K562 (cell line): Measurements from ENCODE around the gene PMPCA. TPM values are rescaled to one million over a fixed set of nuclear protein-coding genes. Genes with fewer than 3 reads are reported as not detected.
A peak's percentile ranks its signal among the peaks of the same experiment; 100 is the strongest.

Source experiments
- ATAC-seq: fragments of 200-7000 bp; cut with Tn5 transposase; 3 replicates; pipeline ENCODE4 v1.9.1; 2020; ENCODE audit warnings: moderate library complexity
- BruUV-seq: library from RNA; stranded (reverse); fragments of 400-500 nt; replicated peaks from 2 replicates; lab custom pipeline; 2021; lab: Mats Ljungman, UMichigan
- CTCF ChIA-PET: fragments of 300-600 bp; formaldehyde crosslinking; extraction: SDS; loops from one replicate; lab custom pipeline; 2021; ENCODE audit warnings: low intra/inter-chr PET ratio; lab: Yijun Ruan, JAX
- POLR2A ChIA-PET: fragments of 300-600, 350-650 bp; sonication (Branson Sonifier 250); formaldehyde crosslinking; extraction: SDS; loops from one replicate; lab custom pipeline; 2021; ENCODE audit warnings: antibody characterized with exemption, inconsistent platforms; lab: Yijun Ruan, JAX
- DNase-seq, 4 experiments: peaks; one replicate each; pipeline versions ENCODE4 v3.0.0 to v3.0.0-alpha.2; 2011 to 2018; ENCODE audit warnings: low spot score in 3 of 4, mixed read lengths in 3 of 4; ENCODE audit errors: extremely low read depth in 1 of 4
- FAIRE-seq: peaks from 2 replicates; lab custom pipeline; 2011; peaks lifted over from hg19 to GRCh38; lab: Jason Lieb, UNC
- H2AFZ ChIP-seq: 2 replicates; pipeline ENCODE4 v1.6.0; 2011; ENCODE audit warnings: low read depth, low read length, control low read depth, inconsistent platforms
- H3K27ac ChIP-seq: fragments of 200-600 bp; 3 replicates; pipeline ENCODE4 v1.8.0; 2011; ENCODE audit warnings: low read depth, mild to moderate bottlenecking, control low read depth, inconsistent platforms, low read length, moderate library complexity, mixed read lengths; ENCODE audit errors: extremely low read depth
- H3K27me3 ChIP-seq, 2 experiments: fragments of 300-600 bp in 1 of 2; 2 replicates in 1 of 2; 3 replicates in 1 of 2; pipeline versions ENCODE4 v1.6.0 to v1.8.0; 2011; ENCODE audit warnings: inconsistent platforms in 2 of 2, low read length in 2 of 2, mild to moderate bottlenecking in 1 of 2, mixed read lengths in 1 of 2, moderate library complexity in 1 of 2; ENCODE audit not compliant: control insufficient read depth in 2 of 2, insufficient read depth in 2 of 2
- H3K36me3 ChIP-seq: fragments of 300-600 bp; 3 replicates; pipeline ENCODE4 v1.8.0; 2011; ENCODE audit warnings: mild to moderate bottlenecking, low read length, inconsistent platforms; ENCODE audit not compliant: control insufficient read depth, insufficient read depth
- H3K4me1 ChIP-seq, 2 experiments: fragments of 200-600 bp in 1 of 2; replicated peaks in 1 of 2; 2 replicates in 1 of 2; 3 replicates in 1 of 2; pipeline versions ENCODE4 v1.5.1 to v1.8.0; 2011; ENCODE audit warnings: inconsistent platforms in 2 of 2, low read length in 2 of 2, mild to moderate bottlenecking in 1 of 2, mixed read lengths in 1 of 2, moderate library complexity in 1 of 2; ENCODE audit not compliant: control insufficient read depth in 2 of 2, insufficient read depth in 2 of 2
- H3K4me2 ChIP-seq: 2 replicates; pipeline ENCODE4 v1.6.1; 2011; ENCODE audit warnings: low read length, control low read depth, inconsistent platforms, mixed read lengths; ENCODE audit not compliant: insufficient read depth
- H3K4me3 ChIP-seq: fragments of 200-600 bp; sonication (generic), shearing (Covaris generic); 2 replicates; pipeline ENCODE4 v1.5.1; 2016; ENCODE audit warnings: control low read depth, inconsistent platforms
- H3K79me2 ChIP-seq: fragments of 200-600 bp; 3 replicates; pipeline ENCODE4 v1.8.0; 2011; ENCODE audit warnings: low read length, inconsistent platforms; ENCODE audit not compliant: control insufficient read depth, insufficient read depth
- H3K9ac ChIP-seq, 2 experiments: 2 replicates each; pipeline versions ENCODE4 v1.6.0 to v1.6.1; 2011; ENCODE audit warnings: low read depth in 2 of 2, low read length in 2 of 2, control low read depth in 1 of 2, inconsistent platforms in 1 of 2, mild to moderate bottlenecking in 1 of 2, mixed read lengths in 1 of 2; ENCODE audit not compliant: insufficient read depth in 1 of 2
- H3K9me1 ChIP-seq: one replicate; pipeline ENCODE4 v1.6.0; 2011; ENCODE audit warnings: inconsistent platforms, mild to moderate bottlenecking, low read length, moderate library complexity; ENCODE audit not compliant: control insufficient read depth, insufficient read depth
- H3K9me3 ChIP-seq: replicated peaks from 2 replicates; pipeline ENCODE4 v1.5.1; 2011; ENCODE audit warnings: low read depth, low read length, inconsistent platforms; ENCODE audit not compliant: control insufficient read depth, insufficient read depth
- H4K20me1 ChIP-seq: replicated peaks from 2 replicates; pipeline ENCODE4 v1.6.1; 2011; ENCODE audit warnings: low read length, inconsistent platforms, mixed read lengths; ENCODE audit not compliant: control insufficient read depth, insufficient read depth
- BCL6 ChIP-seq: fragments of 250-450 bp; sonication (Bioruptor Pico); IDR thresholded peaks from 2 replicates; pipeline ENCODE4 v1.4.0; 2020
- BMI1 ChIP-seq: fragments of 150-350 bp; IDR thresholded peaks from 2 replicates; pipeline ENCODE4 v1.6.1; 2014; ENCODE audit warnings: low read length
- HDAC8 ChIP-seq: fragments of 450-650 bp; IDR thresholded peaks from 2 replicates; pipeline ENCODE4 v1.6.1; 2016; ENCODE audit warnings: mild to moderate bottlenecking, missing genetic modification characterization, moderate library complexity, missing compliant biosample characterization
- MXI1 ChIP-seq: IDR thresholded peaks from 2 replicates; pipeline ENCODE4 v1.6.1; 2011; ENCODE audit warnings: low read depth, mild to moderate bottlenecking, improper control_type of control experiment, low read length
- NFIC ChIP-seq: fragments of 450-650 bp; IDR thresholded peaks from 2 replicates; pipeline ENCODE4 v1.6.1; 2017; ENCODE audit warnings: mild to moderate bottlenecking, inconsistent platforms
- SMARCB1 ChIP-seq: IDR thresholded peaks from 2 replicates; pipeline ENCODE4 v1.6.1; 2011; ENCODE audit warnings: improper control_type of control experiment, low read depth; ENCODE audit not compliant: insufficient read length
- ZBTB43 ChIP-seq: sonication (generic); formaldehyde crosslinking; IDR thresholded peaks from 2 replicates; pipeline ENCODE4 v1.8.0; 2023; ENCODE audit warnings: mild to moderate bottlenecking, missing genetic modification reagents
- ZFX ChIP-seq: sonication (generic); formaldehyde crosslinking; IDR thresholded peaks from 2 replicates; pipeline ENCODE4 v1.8.0; 2022; ENCODE audit warnings: mild to moderate bottlenecking, missing genetic modification reagents, moderate library complexity
- WGBS: fragments of 100-300 bp; shearing (Covaris generic); methylation state at CpG from one replicate; pipeline ENCODE4 v1.1.6; 2016; ENCODE audit warnings: low coverage, mixed read lengths; ENCODE audit not compliant: insufficient coverage; ENCODE audit errors: missing lambda C conversion rate; 5-methylcytosine and 5-hydroxymethylcytosine counted together
- in situ Hi-C: fragments of 300-500 bp; cut with MboI; formaldehyde crosslinking; loops from 4 replicates; pipeline ENCODE4 v1.15.0; 2018; ENCODE audit warnings: inconsistent platforms, mixed read lengths
- intact Hi-C: fragments of 100-400 bp; cut with micrococcal nuclease; formaldehyde crosslinking; loops from 2 replicates; pipeline ENCODE4 v1.14.2; 2022
- polyA plus RNA-seq, 8 experiments: library from polyadenylated mRNA; depleted of rRNA in 4 of 8; stranded (reverse) in 5 of 8; unstranded in 3 of 8; fragments of >200 nt; fragmentation: Nextera tagmentation in 2 of 8; fragmentation: Illumina TruSeq in 1 of 8; extraction: Ambion mirVana in 2 of 8; extraction: Trizol in 1 of 8; gene quantifications; 2 replicates each; pipeline versions ENCODE4 v1.2.1 to v1.2.3, GENCODE V29; 2011 to 2014; ENCODE audit warnings: inconsistent platforms in 1 of 8, missing spikeins in 1 of 8
- total RNA-seq, 7 experiments: library from RNA; depleted of rRNA in 6 of 7; stranded (reverse); fragments of >200 nt in 6 of 7; fragmentation: Illumina TruSeq in 2 of 7; extraction: Trizol in 2 of 7; gene quantifications; 2 replicates each; pipeline versions ENCODE4 v1.2.1 to v1.2.3, GENCODE V29; 2011 to 2021; ENCODE audit warnings: low replicate concordance in 1 of 7
- TF ChIP-seq, protein P1 (sequence below): sonication (generic); formaldehyde crosslinking; IDR thresholded peaks from 2 replicates; pipeline ENCODE4 v1.8.0; 2022; ENCODE audit warnings: mild to moderate bottlenecking, missing genetic modification reagents
- TF ChIP-seq, protein P2 (sequence below): sonication (generic); formaldehyde crosslinking; IDR thresholded peaks from 2 replicates; pipeline ENCODE4 v1.8.1; 2023; ENCODE audit warnings: mild to moderate bottlenecking, missing genetic modification reagents
- TF ChIP-seq, protein P3 (sequence below): sonication (generic); formaldehyde crosslinking; IDR thresholded peaks from 2 replicates; pipeline ENCODE4 v1.5.0; 2020; ENCODE audit warnings: missing genetic modification reagents

PMPCA gene
- total and polyA plus RNA-seq, 9 of the 15 experiments (the other 6 are each of a cell fraction or from before 2014, with no cell fraction given), result 23.9 to 143 (median 86.6) TPM

GRCh38 chr9:136364942-136365774 lies 45.3 kb upstream of the PMPCA start:
- Histone ChIP-seq H3K4me3 (no peak overlapping the region), H3K27me3 (no peaks in the 10 kb centered on the region), H3K4me2 (no peak overlapping the region), H3K9me1 (no peaks in the 10 kb centered on the region), H3K9ac (peak overlapping the region in 1 of 2 experiments; percentile 66; a peak in 2 of 4 replicates), H3K79me2 (no peaks in the 10 kb centered on the region; the same call in 2 of the 3 replicates), H3K9me3 (no peaks in the 10 kb centered on the region), H3K27ac (no peak overlapping the region), H3K4me1 (peaks cover 11 to 91% of the 10 kb centered on the region in 2 experiments), H4K20me1 (no peaks in the 10 kb centered on the region), H3K36me3 (peaks cover 48% of the 10 kb centered on the region; the same call in 1 of the 3 replicates), H2AFZ (no peak overlapping the region)
- WGBS, result 58% methylated on average over 25 of the region's 31 CpGs
- ChIA-PET CTCF (no interaction called here), POLR2A (interaction anchor here (0.6 to 1.4 kb wide), 3 partner anchors 48 to 1955 kb away, joined by 3 read pairs; partner anchors contain the start of gene EGFL7)
- BruUV-seq, result no TSS peak
- peak; percentile 44 for FAIRE-seq
- intact Hi-C loops, result loop anchor here (1.0 kb wide), 1 partner anchor 35 kb away; the partner anchor contains the start of gene SNAPC4
- peak; percentile 1; the same call in 2 of the 3 replicates for ATAC-seq
- peak; percentile 56 to 63 (median 62) for DNase-seq
- in situ Hi-C loops, result no loop called here
- no peak for TF ChIP-seq MXI1
- TF ChIP-seq HDAC8 (tag), result no peak
- TF ChIP-seq BCL6 (CRISPR knock-in tag), result no peak
- TF ChIP-seq ZBTB43 (CRISPR knock-in tag), result no peak
- TF ChIP-seq BMI1, result no peak
- TF ChIP-seq NFIC, result peak; percentile 96
- TF ChIP-seq, protein P1, sequence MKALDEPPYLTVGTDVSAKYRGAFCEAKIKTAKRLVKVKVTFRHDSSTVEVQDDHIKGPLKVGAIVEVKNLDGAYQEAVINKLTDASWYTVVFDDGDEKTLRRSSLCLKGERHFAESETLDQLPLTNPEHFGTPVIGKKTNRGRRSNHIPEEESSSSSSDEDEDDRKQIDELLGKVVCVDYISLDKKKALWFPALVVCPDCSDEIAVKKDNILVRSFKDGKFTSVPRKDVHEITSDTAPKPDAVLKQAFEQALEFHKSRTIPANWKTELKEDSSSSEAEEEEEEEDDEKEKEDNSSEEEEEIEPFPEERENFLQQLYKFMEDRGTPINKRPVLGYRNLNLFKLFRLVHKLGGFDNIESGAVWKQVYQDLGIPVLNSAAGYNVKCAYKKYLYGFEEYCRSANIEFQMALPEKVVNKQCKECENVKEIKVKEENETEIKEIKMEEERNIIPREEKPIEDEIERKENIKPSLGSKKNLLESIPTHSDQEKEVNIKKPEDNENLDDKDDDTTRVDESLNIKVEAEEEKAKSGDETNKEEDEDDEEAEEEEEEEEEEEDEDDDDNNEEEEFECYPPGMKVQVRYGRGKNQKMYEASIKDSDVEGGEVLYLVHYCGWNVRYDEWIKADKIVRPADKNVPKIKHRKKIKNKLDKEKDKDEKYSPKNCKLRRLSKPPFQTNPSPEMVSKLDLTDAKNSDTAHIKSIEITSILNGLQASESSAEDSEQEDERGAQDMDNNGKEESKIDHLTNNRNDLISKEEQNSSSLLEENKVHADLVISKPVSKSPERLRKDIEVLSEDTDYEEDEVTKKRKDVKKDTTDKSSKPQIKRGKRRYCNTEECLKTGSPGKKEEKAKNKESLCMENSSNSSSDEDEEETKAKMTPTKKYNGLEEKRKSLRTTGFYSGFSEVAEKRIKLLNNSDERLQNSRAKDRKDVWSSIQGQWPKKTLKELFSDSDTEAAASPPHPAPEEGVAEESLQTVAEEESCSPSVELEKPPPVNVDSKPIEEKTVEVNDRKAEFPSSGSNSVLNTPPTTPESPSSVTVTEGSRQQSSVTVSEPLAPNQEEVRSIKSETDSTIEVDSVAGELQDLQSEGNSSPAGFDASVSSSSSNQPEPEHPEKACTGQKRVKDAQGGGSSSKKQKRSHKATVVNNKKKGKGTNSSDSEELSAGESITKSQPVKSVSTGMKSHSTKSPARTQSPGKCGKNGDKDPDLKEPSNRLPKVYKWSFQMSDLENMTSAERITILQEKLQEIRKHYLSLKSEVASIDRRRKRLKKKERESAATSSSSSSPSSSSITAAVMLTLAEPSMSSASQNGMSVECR (CRISPR knock-in tag), result 0 out of 2 replicates have a peak, but pooled peaks have one; percentile 30
- TF ChIP-seq SMARCB1, result no peak
- TF ChIP-seq, protein P2, sequence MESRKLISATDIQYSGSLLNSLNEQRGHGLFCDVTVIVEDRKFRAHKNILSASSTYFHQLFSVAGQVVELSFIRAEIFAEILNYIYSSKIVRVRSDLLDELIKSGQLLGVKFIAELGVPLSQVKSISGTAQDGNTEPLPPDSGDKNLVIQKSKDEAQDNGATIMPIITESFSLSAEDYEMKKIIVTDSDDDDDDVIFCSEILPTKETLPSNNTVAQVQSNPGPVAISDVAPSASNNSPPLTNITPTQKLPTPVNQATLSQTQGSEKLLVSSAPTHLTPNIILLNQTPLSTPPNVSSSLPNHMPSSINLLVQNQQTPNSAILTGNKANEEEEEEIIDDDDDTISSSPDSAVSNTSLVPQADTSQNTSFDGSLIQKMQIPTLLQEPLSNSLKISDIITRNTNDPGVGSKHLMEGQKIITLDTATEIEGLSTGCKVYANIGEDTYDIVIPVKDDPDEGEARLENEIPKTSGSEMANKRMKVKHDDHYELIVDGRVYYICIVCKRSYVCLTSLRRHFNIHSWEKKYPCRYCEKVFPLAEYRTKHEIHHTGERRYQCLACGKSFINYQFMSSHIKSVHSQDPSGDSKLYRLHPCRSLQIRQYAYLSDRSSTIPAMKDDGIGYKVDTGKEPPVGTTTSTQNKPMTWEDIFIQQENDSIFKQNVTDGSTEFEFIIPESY (CRISPR knock-in tag), result peak; percentile 95
- TF ChIP-seq ZFX (CRISPR knock-in tag), result 0 out of 2 replicates have a peak, but pooled peaks have one; percentile 16
- TF ChIP-seq, protein P3, sequence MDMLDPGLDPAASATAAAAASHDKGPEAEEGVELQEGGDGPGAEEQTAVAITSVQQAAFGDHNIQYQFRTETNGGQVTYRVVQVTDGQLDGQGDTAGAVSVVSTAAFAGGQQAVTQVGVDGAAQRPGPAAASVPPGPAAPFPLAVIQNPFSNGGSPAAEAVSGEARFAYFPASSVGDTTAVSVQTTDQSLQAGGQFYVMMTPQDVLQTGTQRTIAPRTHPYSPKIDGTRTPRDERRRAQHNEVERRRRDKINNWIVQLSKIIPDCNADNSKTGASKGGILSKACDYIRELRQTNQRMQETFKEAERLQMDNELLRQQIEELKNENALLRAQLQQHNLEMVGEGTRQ (CRISPR knock-in tag), result no peak
